Gastrocnemius medialis (tissue), 4 donors: Measurements from ENCODE around the gene ATIC.

ENCODE experiments used
- CTCF ChIP-seq, 5 experiments: fragments of 450-650 bp in 3 of 5; fragments of 200-600 bp in 2 of 5; sonication (generic) in 2 of 5; IDR thresholded peaks in 4 of 5; conservative IDR thresholded peaks in 1 of 5; 1 replicate in 4 of 5; 2 replicates in 1 of 5; pipeline ENCODE4 v1.5.1; 2016 to 2019; ENCODE audit warnings: antibody characterized with exemption in 5 of 5, mild to moderate bottlenecking in 3 of 5, moderate library complexity in 3 of 5
- POLR2A ChIP-seq, 2 donors: fragments of 450-650 bp; IDR thresholded peaks; one replicate each; pipeline ENCODE4 v1.6.1; 2017; ENCODE audit warnings: antibody characterized with exemption in 2 of 2, mild to moderate bottlenecking in 2 of 2, moderate library complexity in 2 of 2

- TF ChIP-seq CTCF (IDR thresholded peaks at IDR 0.05 in 4 of 5, conservative IDR thresholded peaks at IDR 0.05 in 1 of 5) (no peak), POLR2A (IDR thresholded peaks at IDR 0.05) (no peak)
Measured at GRCh38 chr2:215359576-215359922, 47.7 kb downstream of the ATIC start.
